HG02759 (cell line): ENCODE measurements around the gene DESI2.

Experiments used
- ATAC-seq: cut with Tn5 transposase; IDR thresholded peaks from one replicate; pipeline ENCODE4 v1.9.1; 2021; ENCODE audit warnings: mild to moderate bottlenecking, moderate library complexity; ENCODE audit not compliant: unreplicated experiment

The DESI2 gene

DNA sequence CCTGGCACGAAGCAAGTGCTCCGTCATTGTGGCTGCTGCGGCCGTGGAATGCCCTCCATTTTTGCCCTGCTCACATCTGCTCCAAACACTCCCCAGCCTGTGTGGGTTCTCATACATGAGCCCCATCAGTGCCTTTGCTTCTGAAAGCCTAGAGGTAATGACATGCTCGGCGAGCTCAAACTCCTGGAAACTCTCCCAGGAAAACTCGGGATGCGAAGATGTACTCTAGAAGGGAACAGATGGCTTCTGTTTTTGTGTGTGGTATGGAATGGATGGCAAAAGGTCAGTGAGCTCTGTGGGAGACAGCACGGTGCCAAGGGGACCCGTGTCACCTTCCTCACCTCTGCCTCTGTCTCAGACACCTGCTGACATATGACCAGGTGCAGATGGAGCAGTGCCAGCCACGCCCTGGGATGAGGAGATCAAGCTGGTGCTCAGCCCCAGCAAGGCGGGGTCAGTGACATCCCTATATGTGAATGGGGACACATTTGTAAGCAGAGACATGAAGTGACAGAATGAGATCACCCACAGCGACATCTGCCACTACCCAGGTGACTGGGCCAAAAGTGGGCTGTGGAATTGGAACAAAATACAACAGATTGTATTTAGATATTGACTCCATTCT lies 98.5 kb downstream of the DESI2 start:
- ATAC-seq = no peak

GRCh38 chr1:244755673-244756072 lies 102.7 kb downstream of the DESI2 start:
- ATAC-seq = no peak

DNA sequence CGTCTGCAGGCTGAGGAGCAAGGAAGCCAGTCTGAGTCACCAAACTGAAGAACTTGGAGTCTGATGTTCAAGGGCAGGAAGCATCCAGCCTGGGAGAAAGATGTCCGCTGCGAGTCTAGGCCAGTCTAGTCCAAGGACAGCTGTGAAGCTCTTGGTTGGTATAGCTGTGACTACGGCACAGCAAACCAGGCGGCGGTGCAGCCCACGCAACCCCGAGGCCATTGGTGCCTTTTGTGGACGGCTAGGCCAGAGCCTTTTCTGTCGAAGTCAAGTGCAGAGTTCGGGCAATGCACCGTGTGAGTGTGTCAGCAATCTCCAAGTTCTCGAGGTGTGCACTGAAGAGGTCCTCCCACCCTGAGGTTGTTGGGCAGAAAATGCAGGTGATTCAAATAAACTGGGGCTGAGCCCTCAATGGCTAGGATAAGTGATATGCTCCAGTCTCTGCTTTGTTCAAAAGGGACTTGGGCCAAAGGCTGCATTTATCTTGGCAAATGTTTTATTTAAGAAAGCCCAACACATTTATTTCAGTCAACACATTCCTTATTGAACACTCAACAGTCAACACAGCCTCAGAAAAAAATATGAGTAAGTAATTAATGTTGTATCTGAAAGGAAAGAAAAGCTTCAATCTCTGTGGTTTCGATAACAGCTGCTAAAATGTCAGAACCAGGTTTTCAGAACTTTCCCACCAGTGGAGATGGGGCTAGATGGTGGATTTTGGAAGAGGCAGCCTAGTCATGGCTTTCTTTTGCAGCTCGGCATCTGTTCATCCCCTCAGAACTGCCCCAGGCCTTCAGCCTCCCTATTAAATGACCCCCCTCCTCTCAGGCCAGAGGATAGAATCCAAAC lies 104.4 kb downstream of the DESI2 start:
- no peak for ATAC-seq
